GM12878 (cell line): ENCODE measurements around the gene NFE2L2. TPM values are rescaled to one million over a fixed set of nuclear protein-coding genes. Genes with fewer than 3 reads are reported as not detected.

Experiments
- ASH2L ChIP-seq: fragments of 300-600, 200-600 bp; sonication (generic); IDR thresholded peaks from 2 replicates; pipeline ENCODE4 v1.6.1; 2017; ENCODE audit warnings: low read depth, mild to moderate bottlenecking, borderline replicate concordance
- BACH1 ChIP-seq: fragments of 450-650 bp; IDR thresholded peaks from 2 replicates; pipeline ENCODE4 v1.6.1; 2017; ENCODE audit warnings: mild to moderate bottlenecking, borderline replicate concordance
- CBX5 ChIP-seq: sonication (generic); IDR thresholded peaks from 2 replicates; pipeline ENCODE4 v1.6.1; 2016; ENCODE audit warnings: low read depth, moderate library complexity, mild to moderate bottlenecking, inconsistent platforms
- CEBPB ChIP-seq, 2 experiments: fragments of 150-350 bp in 1 of 2; IDR thresholded peaks; 2 replicates each; pipeline ENCODE4 v1.6.1; 2012 to 2014; ENCODE audit warnings: low read depth in 2 of 2, low read length in 2 of 2, borderline replicate concordance in 1 of 2, inconsistent platforms in 1 of 2
- CEBPZ ChIP-seq: fragments of 150-350 bp; IDR thresholded peaks from 2 replicates; pipeline ENCODE4 v1.6.1; 2016; ENCODE audit warnings: low read depth, low read length
- CHD4 ChIP-seq: fragments of 200-600 bp; sonication (generic); IDR thresholded peaks from 2 replicates; pipeline ENCODE4 v1.6.1; 2016; ENCODE audit warnings: mild to moderate bottlenecking
- CTCF ChIP-seq, 3 experiments: IDR thresholded peaks in 2 of 3; conservative IDR thresholded peaks in 1 of 3; 2 replicates each; pipeline ENCODE4 v1.5.1; 2011; ENCODE audit warnings: low read depth in 3 of 3, low read length in 3 of 3, mild to moderate bottlenecking in 3 of 3, control low read depth in 2 of 3, moderate library complexity in 2 of 3, inconsistent platforms in 1 of 3, mixed read lengths in 1 of 3; ENCODE audit not compliant: control insufficient read depth in 2 of 3, insufficient read depth in 1 of 3; ENCODE audit errors: extremely low read depth in 1 of 3
- EED ChIP-seq: sonication (generic); IDR thresholded peaks from 2 replicates; pipeline ENCODE4 v1.6.1; 2016; ENCODE audit warnings: antibody characterized with exemption, low read depth
- EGR1 ChIP-seq, 2 experiments: IDR thresholded peaks; 1 replicate in 1 of 2; 2 replicates in 1 of 2; pipeline ENCODE4 v1.6.1; 2011 to 2012; ENCODE audit warnings: low read depth in 2 of 2, low read length in 2 of 2, borderline replicate concordance in 1 of 2, mild to moderate bottlenecking in 1 of 2, moderate library complexity in 1 of 2
- FOXM1 ChIP-seq: IDR thresholded peaks from 2 replicates; pipeline ENCODE4 v1.6.1; 2012; ENCODE audit warnings: low read depth, mild to moderate bottlenecking, inconsistent platforms, low read length, moderate library complexity
- HDGF ChIP-seq: fragments of 450-650 bp; IDR thresholded peaks from 2 replicates; pipeline ENCODE4 v1.6.1; 2016; ENCODE audit warnings: antibody characterized with exemption
- HSF1 ChIP-seq: fragments of 150-350 bp; IDR thresholded peaks from 2 replicates; pipeline ENCODE4 v1.6.1; 2014; ENCODE audit warnings: mild to moderate bottlenecking, low read depth, low read length
- KLF5 ChIP-seq: fragments of 450-650 bp; IDR thresholded peaks from 2 replicates; pipeline ENCODE4 v1.6.1; 2014; ENCODE audit warnings: mild to moderate bottlenecking; ENCODE audit not compliant: partially characterized antibody
- MYB ChIP-seq: fragments of 150-350 bp; IDR thresholded peaks from 2 replicates; pipeline ENCODE4 v1.6.1; 2014; ENCODE audit warnings: mild to moderate bottlenecking, low read depth, low read length, borderline replicate concordance
- NBN ChIP-seq: fragments of 450-650 bp; IDR thresholded peaks from 2 replicates; pipeline ENCODE4 v1.6.1; 2016
- NFYB ChIP-seq: IDR thresholded peaks from 2 replicates; pipeline ENCODE4 v1.6.1; 2011; ENCODE audit warnings: low read depth, mild to moderate bottlenecking, low read length, improper control_type of control experiment, moderate library complexity; ENCODE audit not compliant: insufficient read depth
- POLR2A ChIP-seq: IDR thresholded peaks from 2 replicates; pipeline ENCODE4 v1.6.1; 2011; ENCODE audit warnings: low read depth, mild to moderate bottlenecking, low read length
- RCOR1 ChIP-seq: conservative IDR thresholded peaks from 2 replicates; pipeline ENCODE4 v1.6.1; 2012; ENCODE audit warnings: low read depth, low read length, improper control_type of control experiment
- RELA ChIP-seq: fragments of 450-650 bp; IDR thresholded peaks from 2 replicates; pipeline ENCODE4 v1.8.0; 2014; ENCODE audit warnings: borderline replicate concordance; ENCODE audit not compliant: partially characterized antibody
- RELB ChIP-seq: fragments of 450-650 bp; IDR thresholded peaks from 2 replicates; pipeline ENCODE4 v1.6.1; 2017; ENCODE audit warnings: low read depth, mild to moderate bottlenecking, moderate library complexity
- SP1 ChIP-seq: IDR thresholded peaks from one replicate; pipeline ENCODE4 v1.6.1; 2011; ENCODE audit warnings: low read depth, low read length
- ZNF622 ChIP-seq: fragments of 450-650 bp; IDR thresholded peaks from 2 replicates; pipeline ENCODE4 v1.6.1; 2017; ENCODE audit warnings: mild to moderate bottlenecking, inconsistent platforms
- polyA plus RNA-seq, 11 experiments: library from polyadenylated mRNA; depleted of rRNA in 4 of 11; unstranded in 6 of 11; stranded (reverse) in 5 of 11; fragments of >200 nt; fragmentation: Nextera tagmentation in 4 of 11; fragmentation: Illumina TruSeq in 1 of 11; extraction: Ambion mirVana in 4 of 11; extraction: Trizol in 1 of 11; gene quantifications; 1 replicate in 1 of 11; 2 replicates in 10 of 11; pipeline versions ENCODE4 v1.2.1 to v1.2.3, GENCODE V29; 2011 to 2016; ENCODE audit warnings: inconsistent platforms in 2 of 11, missing spikeins in 2 of 11, low read depth in 1 of 11
- total RNA-seq, 4 experiments: library from RNA; depleted of rRNA in 3 of 4; stranded (reverse); fragments of >200 nt in 3 of 4; fragmentation: Illumina TruSeq in 1 of 4; extraction: Trizol in 1 of 4; gene quantifications; 2 replicates each; pipeline versions ENCODE4 v1.2.1 to v1.2.3, GENCODE V29; 2013 to 2021

Gene NFE2L2
- total and polyA plus RNA-seq, 10 of the 15 experiments (the other 5 are each of a cell fraction or from before 2014, with no cell fraction given), result 18.4 to 69.8 (median 37.1) TPM

- TF ChIP-seq CEBPZ, result no peak
- TF ChIP-seq RELA, result peak; percentile 89
- no peak for TF ChIP-seq NFYB
- peak; percentile 82 for TF ChIP-seq KLF5
- TF ChIP-seq HDGF, result peak; percentile 54; the same call in 1 of the 2 replicates
- TF ChIP-seq ZNF622, result no peak
- TF ChIP-seq BACH1, result peak; percentile 93
- TF ChIP-seq RELB, result peak; percentile 88
- TF ChIP-seq SP1, result peak; percentile 76
- peak; percentile 94 for TF ChIP-seq NBN
- TF ChIP-seq CTCF (IDR thresholded peaks at IDR 0.05 in 2 of 3, conservative IDR thresholded peaks at IDR 0.05 in 1 of 3; ENCODE audit: control insufficient read depth in 2 of 3, extremely low read depth in 1 of 3, insufficient read depth in 1 of 3, low read depth in 3 of 3, low read length in 3 of 3), result peak; percentile 85 to 96 (median 86); a peak in 5 of 6 replicates
- 0 out of 2 replicates have a peak, but pooled peaks have one; percentile 70 for TF ChIP-seq RCOR1
- TF ChIP-seq CBX5, result no peak
- peak; percentile 94 to 100; a peak in 3 of 4 replicates for TF ChIP-seq CEBPB (IDR thresholded peaks at IDR 0.05; ENCODE audit: borderline replicate concordance in 1 of 2, low read depth in 2 of 2, low read length in 2 of 2)
- no peak for TF ChIP-seq HSF1
- TF ChIP-seq EED, result peak; percentile 87
- TF ChIP-seq EGR1 (IDR thresholded peaks at IDR 0.05; ENCODE audit: borderline replicate concordance in 1 of 2, low read depth in 2 of 2, low read length in 2 of 2), result peak in 1 of 2 experiments; percentile 36; a peak in 2 of 3 replicates
- TF ChIP-seq MYB, result peak; percentile 61; the same call in 1 of the 2 replicates
- peak; percentile 80; the same call in 1 of the 2 replicates for TF ChIP-seq FOXM1
- no peak for TF ChIP-seq ASH2L
- no peak for TF ChIP-seq CHD4
- peak; percentile 81 for TF ChIP-seq POLR2A
Observed at GRCh38 chr2:177263451-177264208, 897 bp downstream of the NFE2L2 start (continued).
